ENCODE results near the gene ITK. TPM values are rescaled to one million over a fixed set of nuclear protein-coding genes. Genes with fewer than 3 reads are reported as not detected.

The ITK gene
- total RNA-seq, 1 donor from 2014 or later, result not detected

DNA sequence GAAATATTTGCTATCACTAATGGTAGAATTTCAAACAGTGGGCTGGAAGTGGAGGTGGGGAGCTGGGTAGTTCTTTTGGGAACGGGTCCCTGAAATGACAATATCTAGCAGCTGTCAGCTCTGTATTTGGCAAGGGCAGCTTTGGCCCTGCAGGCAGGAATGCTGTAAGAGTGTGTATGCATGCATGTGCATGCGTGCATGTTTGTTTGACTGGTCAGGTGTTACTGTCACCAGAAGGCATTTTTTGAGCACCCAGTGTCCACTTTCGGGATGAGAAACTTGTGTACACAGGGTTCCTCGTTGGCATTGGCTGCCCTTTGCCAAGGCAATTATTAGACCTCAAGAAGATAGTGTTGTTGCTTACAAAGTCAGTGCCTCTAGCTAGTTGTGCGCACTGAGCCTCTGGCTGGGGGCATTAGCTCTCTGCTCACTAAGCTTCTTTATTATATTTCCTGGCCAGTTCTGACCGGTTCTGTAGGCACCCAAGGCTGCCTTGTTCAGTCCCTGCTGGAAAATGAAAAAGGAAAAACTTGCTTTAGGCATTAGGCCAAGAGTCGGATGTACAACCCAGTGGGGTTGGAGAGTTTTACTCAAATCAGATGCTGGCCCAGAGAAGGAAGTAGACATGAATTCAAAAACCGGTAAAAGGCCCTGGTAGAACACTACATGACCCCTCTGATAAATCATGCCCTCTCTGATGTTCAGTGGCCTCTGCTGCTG is 87.3 kb downstream of the ITK start:
- peaks cover 6% of the 10 kb centered on the region for H3K27me3 ChIP-seq (ENCODE audit: control insufficient read depth, insufficient read depth, low read length)
- FAIRE-seq (peak; percentile 84), DNase-seq (ENCODE audit: low read depth) (peak; percentile 77)
- peak; percentile 56 for TF ChIP-seq CTCF (IDR thresholded peaks at IDR 0.05; ENCODE audit: insufficient read depth, low read length, severe bottlenecking)
- no peak overlapping the region for H3K4me3 ChIP-seq (ENCODE audit: low read depth, low read length)
- no peaks in the 10 kb centered on the region for H3K36me3 ChIP-seq (ENCODE audit: control insufficient read depth, insufficient read depth, low read length)

DNA sequence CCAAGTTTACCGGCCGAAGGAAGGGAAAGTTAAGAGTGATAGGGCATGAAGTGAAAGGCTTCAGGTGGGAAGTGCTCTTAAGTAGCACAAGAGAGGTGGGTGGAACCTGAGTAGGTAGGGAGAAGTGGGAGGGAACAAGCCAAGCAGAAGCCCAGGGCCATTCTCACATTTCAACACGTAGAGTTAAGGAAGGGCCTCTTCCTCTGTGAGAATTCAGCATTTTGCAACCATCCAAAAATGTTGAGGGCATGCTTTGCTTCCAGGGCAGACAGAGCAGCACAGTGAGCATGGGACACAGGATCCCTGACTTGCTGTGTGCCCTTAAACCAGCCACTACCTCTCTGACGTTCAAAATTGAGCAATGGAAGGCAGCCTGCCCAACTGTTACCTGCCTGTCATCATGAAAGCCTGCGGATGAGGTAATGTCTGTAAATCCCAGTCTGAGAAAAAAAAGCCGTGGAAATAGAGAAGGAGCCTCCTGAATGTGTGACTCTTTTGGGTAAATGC is 88.6 kb downstream of the ITK start:
- FAIRE-seq, result no peak
- H3K4me3 ChIP-seq (ENCODE audit: low read depth, low read length), result no peak overlapping the region
- H3K36me3 ChIP-seq (ENCODE audit: control insufficient read depth, insufficient read depth, low read length), result no peaks in the 10 kb centered on the region
- peak; percentile 91 for DNase-seq (ENCODE audit: low read depth)
- H3K27me3 ChIP-seq (ENCODE audit: control insufficient read depth, insufficient read depth, low read length), result peaks cover 6% of the 10 kb centered on the region
- TF ChIP-seq CTCF (IDR thresholded peaks at IDR 0.05; ENCODE audit: insufficient read depth, low read length, severe bottlenecking), result no peak

DNA sequence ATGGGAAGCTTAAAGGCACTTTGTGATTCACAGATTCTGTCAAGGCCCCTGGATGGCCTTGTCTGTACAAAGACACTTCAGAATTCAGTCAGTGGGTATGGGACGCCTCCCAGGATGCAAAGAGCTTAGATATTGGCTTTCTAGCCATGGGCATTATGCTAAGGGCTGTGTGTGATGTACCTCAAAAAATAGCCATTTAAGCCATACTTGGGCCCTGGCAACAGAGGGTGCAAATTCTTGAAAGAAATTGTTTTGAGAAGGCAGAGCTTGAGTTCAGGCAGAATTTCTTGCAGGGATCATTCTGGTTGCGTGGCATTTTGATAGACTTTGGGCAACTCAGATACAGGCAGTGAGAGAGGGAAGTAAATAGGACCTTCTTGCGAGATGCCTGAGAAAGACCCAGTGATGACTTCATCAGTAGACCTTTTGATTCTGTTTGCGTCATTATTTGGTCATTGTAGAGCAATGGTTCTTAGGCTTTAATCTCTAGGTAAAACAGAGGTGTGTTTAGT is 89.2 kb downstream of the ITK start:
- FAIRE-seq, result no peak

DNA sequence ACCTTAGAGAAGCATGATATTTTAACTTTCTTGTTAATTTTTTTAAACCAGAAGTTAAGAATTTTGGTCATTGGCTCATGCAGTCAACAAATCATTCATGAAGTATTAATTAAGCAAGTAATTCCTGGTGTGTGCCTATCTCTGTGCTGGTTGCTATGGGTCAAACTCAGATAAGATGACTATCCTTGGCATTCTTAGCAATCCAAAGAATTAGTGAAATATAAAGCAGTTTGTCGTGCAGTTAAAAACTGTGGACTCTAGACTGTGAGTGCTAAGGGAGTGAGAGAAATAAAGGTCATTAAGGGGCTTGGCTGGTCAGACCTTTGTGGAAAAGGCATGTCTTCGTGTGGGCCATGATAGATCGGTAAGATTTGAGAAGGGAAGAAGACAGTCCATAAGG is 90.1 kb downstream of the ITK start:
- DNase-seq (ENCODE audit: low read depth), result no peak
- no peak for FAIRE-seq
- TF ChIP-seq CTCF (IDR thresholded peaks at IDR 0.05; ENCODE audit: insufficient read depth, low read length, severe bottlenecking), result no peak
- Histone ChIP-seq H3K4me3 (ENCODE audit: low read depth, low read length) (no peak overlapping the region), H3K27me3 (ENCODE audit: control insufficient read depth, insufficient read depth, low read length) (peaks cover 2% of the 10 kb centered on the region), H3K36me3 (ENCODE audit: control insufficient read depth, insufficient read depth, low read length) (no peaks in the 10 kb centered on the region)

More for the DNA sequence above, 89.2 kb downstream of the ITK start:
- DNase-seq (ENCODE audit: low read depth), result no peak
- H3K27me3 ChIP-seq (ENCODE audit: control insufficient read depth, insufficient read depth, low read length), result peaks cover 6% of the 10 kb centered on the region
- no peak for TF ChIP-seq CTCF (IDR thresholded peaks at IDR 0.05; ENCODE audit: insufficient read depth, low read length, severe bottlenecking)
- no peaks in the 10 kb centered on the region for H3K36me3 ChIP-seq (ENCODE audit: control insufficient read depth, insufficient read depth, low read length)
- no peak overlapping the region for H3K4me3 ChIP-seq (ENCODE audit: low read depth, low read length)

DNA sequence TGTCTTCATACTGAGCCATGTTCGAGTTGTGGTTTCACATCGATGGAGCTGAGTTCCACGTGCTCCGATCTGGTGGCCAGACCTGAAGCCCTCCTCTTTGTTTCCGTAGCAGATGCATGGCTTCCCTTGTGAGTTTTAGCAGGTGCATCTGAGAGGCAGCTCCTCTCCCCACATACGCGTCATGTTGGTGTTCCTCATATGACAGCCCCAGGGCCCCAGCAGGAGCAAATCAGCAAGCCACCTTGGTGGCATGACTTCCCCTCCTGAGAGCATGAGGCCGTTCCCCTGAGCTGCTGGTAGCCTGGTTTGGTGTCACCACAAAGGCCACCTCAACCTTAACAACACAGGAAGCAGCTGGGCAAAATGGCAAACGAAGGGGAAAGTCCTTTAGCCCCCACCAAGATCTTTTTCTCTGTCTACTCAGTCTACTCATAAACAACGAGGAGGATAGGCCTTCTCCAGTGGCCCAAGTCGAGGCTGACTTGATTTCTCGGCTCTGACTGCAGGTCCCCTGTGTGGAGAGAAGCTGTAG is 91.2 kb downstream of the ITK start:
- Histone ChIP-seq H3K4me3 (ENCODE audit: low read depth, low read length) (no peak overlapping the region), H3K27me3 (ENCODE audit: control insufficient read depth, insufficient read depth, low read length) (peaks cover under 1% of the 10 kb centered on the region), H3K36me3 (ENCODE audit: control insufficient read depth, insufficient read depth, low read length) (no peaks in the 10 kb centered on the region)
- FAIRE-seq (no peak), DNase-seq (ENCODE audit: low read depth) (no peak)
- TF ChIP-seq CTCF (IDR thresholded peaks at IDR 0.05; ENCODE audit: insufficient read depth, low read length, severe bottlenecking), result no peak

Data from bronchial epithelial cell (primary cell).